SU-DHL-6 (cell line): ENCODE data around the gene BBLN.

ENCODE experiments used
- H2AFZ ChIP-seq: fragments of 200-600 bp; sonication (generic); 2 replicates; pipeline ENCODE4 v1.6.1; 2014; ENCODE audit warnings: low read depth, mild to moderate bottlenecking, moderate library complexity, mixed read lengths, antibody characterized with exemption, low read length; ENCODE audit not compliant: severe bottlenecking
- H3F3A ChIP-seq: fragments of 200-600 bp; shearing (Covaris generic); 2 replicates; pipeline ENCODE4 v1.6.0; 2016; ENCODE audit warnings: antibody characterized with exemption, mild to moderate bottlenecking; ENCODE audit not compliant: insufficient read depth
- H3K27ac ChIP-seq: fragments of 200-600 bp; sonication (generic); 2 replicates; pipeline ENCODE4 v1.5.1; 2016; ENCODE audit warnings: low read depth, mild to moderate bottlenecking, low read length, moderate library complexity, mixed read lengths
- H3K27me3 ChIP-seq: fragments of 200-600 bp; sonication (generic), shearing (Covaris generic); 2 replicates; pipeline ENCODE4 v1.6.0; 2014; ENCODE audit warnings: mild to moderate bottlenecking, low read length
- H3K36me3 ChIP-seq: fragments of 200-600 bp; sonication (generic); 2 replicates; pipeline ENCODE4 v1.6.1; 2014; ENCODE audit warnings: mild to moderate bottlenecking, low read length, mixed read lengths
- H3K4me2 ChIP-seq: fragments of 300-600, 200-600 bp; shearing (Covaris generic), sonication (generic); 2 replicates; pipeline ENCODE4 v1.6.0; 2014; ENCODE audit warnings: low read length, low read depth, mild to moderate bottlenecking; ENCODE audit not compliant: poor library complexity, severe bottlenecking
- H3K4me3 ChIP-seq: fragments of 200-600 bp; sonication (generic); 2 replicates; pipeline ENCODE4 v1.5.1; 2014; ENCODE audit warnings: antibody characterized with exemption, low read length, mild to moderate bottlenecking, mixed read lengths; ENCODE audit not compliant: insufficient read depth, poor library complexity, severe bottlenecking
- H3K79me2 ChIP-seq: fragments of 200-600 bp; sonication (generic); 2 replicates; pipeline ENCODE4 v1.6.1; 2014; ENCODE audit warnings: mild to moderate bottlenecking, low read length, moderate library complexity; ENCODE audit not compliant: insufficient read depth
- H3K9ac ChIP-seq: fragments of 200-600 bp; sonication (generic); 2 replicates; pipeline ENCODE4 v1.7.0; 2014; ENCODE audit warnings: mild to moderate bottlenecking, low read length
- H3K9me2 ChIP-seq: fragments of 200-600 bp; sonication (generic); replicated peaks from 2 replicates; pipeline ENCODE4 v1.6.1; 2014; ENCODE audit warnings: low read length; ENCODE audit not compliant: insufficient read depth
- H3K9me3 ChIP-seq: fragments of 200-600 bp; sonication (generic); 2 replicates; pipeline ENCODE4 v1.6.1; 2014; ENCODE audit warnings: low read length, mixed read lengths; ENCODE audit not compliant: insufficient read depth
- H4K20me1 ChIP-seq: fragments of 200-600 bp; sonication (generic); 2 replicates; pipeline ENCODE4 v1.6.1; 2014; ENCODE audit warnings: low read depth, mild to moderate bottlenecking, antibody characterized with exemption, low read length, moderate library complexity, mixed read lengths
- EZH2phosphoT487 ChIP-seq: fragments of 200-600 bp; sonication (generic), shearing (Covaris generic); conservative IDR thresholded peaks from 2 replicates; pipeline ENCODE4 v1.6.1; 2018; ENCODE audit warnings: mild to moderate bottlenecking, antibody characterized with exemption, low read length, moderate library complexity, mixed read lengths
- TF ChIP-seq, protein P1 (sequence below): fragments of 200-600 bp; sonication (generic); IDR thresholded peaks from one replicate; pipeline ENCODE4 v1.5.1; 2017; ENCODE audit warnings: antibody characterized with exemption, mild to moderate bottlenecking, low read length, moderate library complexity; ENCODE audit not compliant: insufficient read depth, poor library complexity, severe bottlenecking

The BBLN gene

DNA sequence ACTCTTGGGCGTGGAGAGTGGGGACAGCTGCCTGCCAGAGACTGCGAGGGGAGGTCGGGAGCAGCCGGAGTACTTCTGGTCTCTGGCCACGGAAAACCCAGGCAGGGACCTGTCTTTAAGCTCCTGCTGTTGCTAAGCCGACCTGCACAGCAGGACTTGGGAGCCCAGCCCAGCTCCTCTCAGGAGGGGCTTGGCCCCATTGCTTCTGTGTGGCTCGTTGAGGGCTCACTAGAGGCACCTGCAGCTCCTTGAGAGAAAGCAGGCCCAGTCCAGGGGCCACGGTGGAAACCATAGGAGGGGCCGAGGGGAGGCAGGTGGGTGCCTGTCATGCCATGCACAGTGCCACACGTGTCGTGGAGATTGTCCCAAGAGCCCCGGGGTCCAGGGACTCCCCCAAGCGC, 14.1 kb upstream of the BBLN start:
- Histone ChIP-seq H3K9ac (no peak overlapping the region), H3F3A (no peaks in the 10 kb centered on the region), H4K20me1 (no peaks in the 10 kb centered on the region), H3K9me2 (no peaks in the 10 kb centered on the region), H3K4me2 (no peak overlapping the region), H3K27ac (no peak overlapping the region), H3K4me3 (no peak overlapping the region), H3K27me3 (no peaks in the 10 kb centered on the region), H3K79me2 (no peaks in the 10 kb centered on the region), H3K9me3 (no peaks in the 10 kb centered on the region), H2AFZ (no peak overlapping the region), H3K36me3 (no peaks in the 10 kb centered on the region)
- TF ChIP-seq, protein P1, sequence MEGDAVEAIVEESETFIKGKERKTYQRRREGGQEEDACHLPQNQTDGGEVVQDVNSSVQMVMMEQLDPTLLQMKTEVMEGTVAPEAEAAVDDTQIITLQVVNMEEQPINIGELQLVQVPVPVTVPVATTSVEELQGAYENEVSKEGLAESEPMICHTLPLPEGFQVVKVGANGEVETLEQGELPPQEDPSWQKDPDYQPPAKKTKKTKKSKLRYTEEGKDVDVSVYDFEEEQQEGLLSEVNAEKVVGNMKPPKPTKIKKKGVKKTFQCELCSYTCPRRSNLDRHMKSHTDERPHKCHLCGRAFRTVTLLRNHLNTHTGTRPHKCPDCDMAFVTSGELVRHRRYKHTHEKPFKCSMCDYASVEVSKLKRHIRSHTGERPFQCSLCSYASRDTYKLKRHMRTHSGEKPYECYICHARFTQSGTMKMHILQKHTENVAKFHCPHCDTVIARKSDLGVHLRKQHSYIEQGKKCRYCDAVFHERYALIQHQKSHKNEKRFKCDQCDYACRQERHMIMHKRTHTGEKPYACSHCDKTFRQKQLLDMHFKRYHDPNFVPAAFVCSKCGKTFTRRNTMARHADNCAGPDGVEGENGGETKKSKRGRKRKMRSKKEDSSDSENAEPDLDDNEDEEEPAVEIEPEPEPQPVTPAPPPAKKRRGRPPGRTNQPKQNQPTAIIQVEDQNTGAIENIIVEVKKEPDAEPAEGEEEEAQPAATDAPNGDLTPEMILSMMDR: no peak
- no peak for TF ChIP-seq EZH2phosphoT487

DNA sequence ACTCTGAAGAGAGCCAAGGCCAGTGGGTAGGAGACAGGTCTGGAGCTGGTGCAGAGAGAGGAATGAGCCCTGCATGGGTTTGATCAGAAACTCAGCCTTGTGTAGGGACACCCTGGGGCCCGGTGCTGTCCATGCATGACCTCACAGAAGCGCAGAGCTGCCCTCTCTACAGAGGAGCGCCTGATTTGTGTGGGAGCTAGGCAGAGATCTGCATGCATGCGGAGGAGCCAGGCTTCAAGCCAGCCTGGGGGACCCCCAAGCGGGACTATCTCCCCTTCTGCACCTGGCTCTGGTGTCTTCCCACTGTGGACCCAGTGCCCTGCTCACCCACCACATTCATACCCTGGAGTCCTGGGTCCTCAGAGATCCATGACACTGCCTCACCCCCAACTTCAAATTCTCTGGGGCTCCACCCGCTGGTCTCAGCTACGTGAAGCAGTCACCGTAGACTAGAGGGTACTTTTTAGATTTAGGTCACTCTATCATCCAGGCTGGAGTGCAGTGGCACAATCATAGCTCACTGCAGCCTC, 13.4 kb upstream of the BBLN start:
- Histone ChIP-seq H3K79me2 (no peaks in the 10 kb centered on the region), H3K9me2 (no peaks in the 10 kb centered on the region), H3K4me2 (no peak overlapping the region), H3K4me3 (no peak overlapping the region), H3K9me3 (no peaks in the 10 kb centered on the region), H3F3A (no peaks in the 10 kb centered on the region), H3K9ac (no peak overlapping the region), H3K27ac (no peak overlapping the region), H2AFZ (no peak overlapping the region), H3K27me3 (no peaks in the 10 kb centered on the region), H4K20me1 (no peaks in the 10 kb centered on the region), H3K36me3 (no peaks in the 10 kb centered on the region)
- TF ChIP-seq EZH2phosphoT487: no peak
- TF ChIP-seq, protein P1: no peak

DNA sequence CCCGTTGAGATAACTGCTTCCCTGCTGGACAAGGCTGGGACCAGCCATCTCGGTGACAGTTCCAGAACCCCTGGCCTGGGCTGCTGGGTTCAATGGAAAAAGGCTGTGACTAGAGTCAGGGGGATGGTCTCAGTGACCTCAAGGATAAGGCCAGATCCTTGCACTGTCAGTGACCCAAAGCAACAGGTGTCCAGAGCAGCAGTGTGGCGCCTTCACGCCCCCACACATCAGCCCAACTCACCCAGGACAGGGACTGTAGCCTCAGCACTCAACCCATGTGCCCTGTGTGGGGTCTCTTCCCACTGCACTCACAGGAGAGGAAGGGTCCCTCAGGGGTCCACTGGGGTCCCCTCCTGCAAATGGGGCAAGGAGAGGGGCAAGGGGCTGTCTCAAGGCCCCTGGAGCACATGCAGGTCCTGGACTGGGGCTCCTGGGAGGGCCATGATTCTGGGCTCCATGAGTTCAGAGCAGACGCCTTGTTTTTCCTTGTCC, 11.5 kb upstream of the BBLN start:
- no peaks in the 10 kb centered on the region for H4K20me1 ChIP-seq
- no peak overlapping the region for H3K27ac ChIP-seq
- H3K9ac ChIP-seq: no peak overlapping the region
- H2AFZ ChIP-seq: no peak overlapping the region
- no peaks in the 10 kb centered on the region for H3K27me3 ChIP-seq
- H3F3A ChIP-seq: no peaks in the 10 kb centered on the region
- no peaks in the 10 kb centered on the region for H3K9me3 ChIP-seq
- H3K9me2 ChIP-seq: no peaks in the 10 kb centered on the region
- H3K4me2 ChIP-seq: no peak overlapping the region
- H3K36me3 ChIP-seq: no peaks in the 10 kb centered on the region
- no peak overlapping the region for H3K4me3 ChIP-seq
- no peak for TF ChIP-seq EZH2phosphoT487
- TF ChIP-seq, protein P1: no peak
- H3K79me2 ChIP-seq: no peaks in the 10 kb centered on the region
